HG02870 (cell line): ENCODE data around the gene MYEF2.

Experiments
- ATAC-seq: cut with Tn5 transposase; IDR thresholded peaks from one replicate; pipeline ENCODE4 v1.9.1; 2021; ENCODE audit warnings: mild to moderate bottlenecking, moderate library complexity; ENCODE audit not compliant: unreplicated experiment

MYEF2 gene

DNA sequence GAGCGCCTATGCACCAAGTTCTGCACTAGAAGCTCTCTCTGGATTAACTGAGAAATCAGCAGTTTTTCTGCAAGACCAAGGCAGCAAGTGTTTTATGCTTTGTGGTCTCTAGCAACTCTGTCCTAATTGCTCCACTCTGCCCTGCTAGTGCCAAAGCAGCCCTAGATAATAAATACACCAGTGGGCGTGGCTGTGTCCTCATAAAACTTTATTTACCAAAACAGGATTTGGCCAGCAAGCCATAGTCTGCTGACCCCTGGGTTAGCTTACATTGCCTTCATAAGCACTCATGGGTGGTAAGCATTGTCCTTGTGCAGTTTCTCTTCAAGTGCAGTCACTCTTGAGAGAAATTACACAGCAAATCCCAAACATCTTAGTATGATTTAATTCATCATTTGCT lies 88.0 kb downstream of the MYEF2 start:
- ATAC-seq, result no peak

DNA sequence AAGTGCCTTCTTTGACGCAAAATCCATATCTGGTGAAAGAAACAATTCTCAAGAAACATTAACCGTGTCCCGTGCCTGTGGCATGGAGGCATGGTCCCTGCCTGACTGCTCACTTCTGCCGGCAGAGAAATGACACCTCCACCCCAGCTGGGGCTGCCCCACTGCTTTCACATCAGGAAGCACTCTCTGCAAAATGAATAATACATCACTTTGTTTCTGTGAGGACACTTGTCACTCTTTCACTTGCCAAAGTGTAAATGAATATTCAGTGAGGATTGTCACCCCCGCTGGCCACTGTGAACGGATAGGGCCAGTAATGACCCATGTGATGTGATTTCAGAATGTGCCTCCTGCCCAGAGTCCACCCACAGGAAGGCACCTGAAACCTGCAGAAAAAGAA lies 88.4 kb downstream of the MYEF2 start:
- no peak for ATAC-seq

DNA sequence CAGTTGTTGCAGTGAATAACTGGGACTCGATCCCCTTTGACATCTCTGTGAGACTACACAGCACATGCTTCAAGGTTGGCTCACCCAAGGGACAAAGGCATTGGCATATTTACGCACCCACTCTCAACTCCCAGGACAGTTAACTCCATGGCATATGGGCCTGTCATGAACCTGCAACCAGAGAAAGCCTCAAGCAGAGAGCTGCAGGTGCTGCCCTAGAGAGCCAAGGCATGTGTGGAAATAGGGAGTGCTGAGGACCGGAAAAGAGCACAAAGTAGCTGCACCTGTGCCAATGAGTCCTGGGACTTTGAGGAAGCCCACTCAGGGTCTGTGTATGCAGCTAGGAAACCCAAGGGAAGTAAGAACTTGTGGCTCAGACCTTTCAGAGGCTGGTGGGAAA lies 90.3 kb downstream of the MYEF2 start:
- no peak for ATAC-seq

DNA sequence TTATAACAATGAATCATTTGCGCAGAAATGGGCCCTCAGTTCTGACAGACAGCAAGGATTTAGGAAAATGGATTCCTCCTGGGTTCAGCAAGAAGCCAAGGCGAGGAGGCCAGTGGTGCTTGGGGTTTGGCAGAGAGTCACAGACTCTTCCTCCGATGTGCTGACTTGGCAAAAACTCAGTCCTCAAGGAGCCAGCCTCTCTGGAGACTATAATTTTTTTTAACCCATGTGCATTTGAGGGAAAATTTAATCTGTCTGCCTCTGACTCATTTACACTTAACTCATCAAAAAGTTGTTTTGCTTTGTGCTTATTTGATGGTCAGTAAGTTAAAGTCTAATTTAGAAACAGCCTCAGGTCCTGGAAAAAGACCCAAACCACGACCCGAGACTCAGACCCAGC lies 91.5 kb downstream of the MYEF2 start:
- ATAC-seq, result no peak

DNA sequence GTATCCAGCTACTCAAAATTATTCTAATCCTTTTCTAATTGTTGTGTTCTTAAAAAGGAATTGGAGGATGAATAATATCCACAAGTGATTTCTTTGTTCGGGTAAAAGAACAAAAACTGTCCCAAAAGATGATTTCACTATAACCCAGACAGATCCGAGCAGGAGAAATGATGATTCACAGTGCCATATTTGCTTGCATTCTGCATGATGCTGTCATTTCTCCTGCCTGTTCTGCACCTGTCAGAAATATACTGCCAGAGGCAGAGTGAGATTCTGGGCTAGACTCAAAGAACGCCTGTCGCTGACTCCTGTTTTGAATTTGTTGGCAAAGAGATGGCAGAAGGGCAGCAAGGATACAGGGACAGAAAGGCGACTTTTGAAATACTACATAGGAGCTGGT lies 92.0 kb downstream of the MYEF2 start:
- ATAC-seq, result no peak

- ATAC-seq, result no peak
Observed at GRCh38 chr15:48085591-48085930, 92.5 kb downstream of the MYEF2 start.

DNA sequence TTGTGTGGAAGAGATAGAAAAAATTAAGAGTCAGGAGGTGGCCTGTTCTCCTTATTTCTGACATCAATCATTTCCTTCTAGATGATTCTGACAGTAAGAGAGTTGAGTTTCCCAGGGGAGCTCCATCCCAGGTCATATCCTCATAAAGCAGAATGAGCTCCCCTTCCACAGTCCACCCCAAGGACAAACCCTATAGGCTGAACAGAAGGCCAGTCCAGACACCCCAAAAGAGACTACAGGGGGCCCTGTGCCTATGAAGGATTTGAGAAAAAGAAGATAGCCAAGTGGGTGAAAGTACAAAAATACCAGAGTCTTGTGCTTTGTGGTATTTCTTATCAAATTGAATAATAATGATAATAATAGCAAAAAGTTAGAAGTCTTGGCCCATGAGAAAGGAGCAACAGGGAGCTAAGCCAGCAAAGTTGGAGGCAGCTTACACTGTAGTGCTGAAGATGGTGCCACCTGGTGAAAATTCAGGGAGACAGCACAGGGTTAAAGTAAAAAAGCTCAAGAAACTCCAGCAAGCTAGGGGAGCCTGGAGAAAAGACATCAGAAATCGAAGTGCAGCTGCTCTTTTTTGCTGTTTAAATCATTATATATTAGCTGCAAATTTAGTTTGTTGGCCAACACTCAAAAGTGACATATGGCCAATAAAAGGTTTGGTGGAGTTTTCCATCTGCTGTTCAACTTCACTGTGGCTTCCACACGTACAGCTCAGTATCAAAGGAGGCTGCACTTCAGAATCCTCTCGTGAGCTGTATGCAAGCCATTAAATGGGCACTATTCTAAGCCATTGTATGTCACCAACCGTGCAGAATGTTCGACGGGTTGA lies 93.1 kb downstream of the MYEF2 start:
- peak; percentile 70 for ATAC-seq
